Fibroblast of lung (primary cell): ENCODE results near the gene SDHA.

ENCODE experiments used
- CTCF ChIP-seq, 2 donors: IDR thresholded peaks in 1 of 2; conservative IDR thresholded peaks in 1 of 2; 1 replicate in 1 of 2; 2 replicates in 1 of 2; pipeline ENCODE4 v1.5.1; 2011 to 2012; ENCODE audit warnings: low read length in 2 of 2, control low read depth in 1 of 2, inconsistent platforms in 1 of 2, low read depth in 1 of 2, mild to moderate bottlenecking in 1 of 2
- EZH2 ChIP-seq: IDR thresholded peaks from 2 replicates; pipeline ENCODE4 v1.5.1; 2012; ENCODE audit warnings: low read length, control low read depth, mild to moderate bottlenecking; ENCODE audit errors: missing control alignments

GRCh38 chr5:181566-181965 is 36.6 kb upstream of the SDHA start:
- TF ChIP-seq CTCF (conservative IDR thresholded peaks at IDR 0.05 in 1 of 2, IDR thresholded peaks at IDR 0.05 in 1 of 2; ENCODE audit: low read depth in 1 of 2, low read length in 2 of 2) (no peak), EZH2 (no peak)
